Astrocyte of the cerebellum (primary cell): Measurements from ENCODE around the gene TMEM244.

ENCODE experiments used
- DNase-seq: peaks from one replicate; pipeline ENCODE4 v3.0.0-alpha.2; 2011; ENCODE audit warnings: low read depth
- H3K4me3 ChIP-seq: 2 replicates; pipeline ENCODE4 v1.5.1; 2011; ENCODE audit warnings: mild to moderate bottlenecking, low read depth, low read length, moderate library complexity
- CTCF ChIP-seq: IDR thresholded peaks from 2 replicates; pipeline ENCODE4 v1.5.1; 2012; ENCODE audit warnings: low read length, low read depth, moderate library complexity, mild to moderate bottlenecking; ENCODE audit errors: missing control alignments
- in situ Hi-C: cut with HindIII; loops from 2 replicates; pipeline ENCODE4 v1.10.0; 2017; ENCODE audit warnings: low sequenced_read_pairs

TMEM244 gene

DNA sequence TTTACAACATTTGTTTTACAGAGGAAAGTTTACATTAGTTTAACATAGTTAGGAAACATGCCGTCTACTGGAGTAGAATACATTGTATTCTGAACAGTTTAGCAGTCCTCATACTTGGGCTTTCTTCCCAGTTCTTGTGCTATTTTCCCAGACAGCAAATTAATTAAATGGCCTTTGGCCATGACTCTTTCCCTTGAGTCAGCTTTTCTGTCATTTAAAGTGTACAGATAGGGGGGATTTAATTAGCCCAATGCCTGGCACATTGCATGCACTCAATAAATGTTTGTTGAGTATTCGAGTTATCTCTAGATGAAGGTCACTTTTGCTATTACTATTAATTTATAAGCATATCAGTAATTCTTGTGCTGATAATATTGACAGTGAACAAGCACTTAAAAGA is 1.6 kb downstream of the TMEM244 start:
- TF ChIP-seq CTCF, result no peak
- no peak for DNase-seq
- no peak overlapping the region for H3K4me3 ChIP-seq
- in situ Hi-C loops, result no loop called here

GRCh38 chr6:129857838-129858237 is 3.3 kb downstream of the TMEM244 start:
- TF ChIP-seq CTCF, result no peak
- no peak overlapping the region for H3K4me3 ChIP-seq
- in situ Hi-C loops, result no loop called here
- no peak for DNase-seq

DNA sequence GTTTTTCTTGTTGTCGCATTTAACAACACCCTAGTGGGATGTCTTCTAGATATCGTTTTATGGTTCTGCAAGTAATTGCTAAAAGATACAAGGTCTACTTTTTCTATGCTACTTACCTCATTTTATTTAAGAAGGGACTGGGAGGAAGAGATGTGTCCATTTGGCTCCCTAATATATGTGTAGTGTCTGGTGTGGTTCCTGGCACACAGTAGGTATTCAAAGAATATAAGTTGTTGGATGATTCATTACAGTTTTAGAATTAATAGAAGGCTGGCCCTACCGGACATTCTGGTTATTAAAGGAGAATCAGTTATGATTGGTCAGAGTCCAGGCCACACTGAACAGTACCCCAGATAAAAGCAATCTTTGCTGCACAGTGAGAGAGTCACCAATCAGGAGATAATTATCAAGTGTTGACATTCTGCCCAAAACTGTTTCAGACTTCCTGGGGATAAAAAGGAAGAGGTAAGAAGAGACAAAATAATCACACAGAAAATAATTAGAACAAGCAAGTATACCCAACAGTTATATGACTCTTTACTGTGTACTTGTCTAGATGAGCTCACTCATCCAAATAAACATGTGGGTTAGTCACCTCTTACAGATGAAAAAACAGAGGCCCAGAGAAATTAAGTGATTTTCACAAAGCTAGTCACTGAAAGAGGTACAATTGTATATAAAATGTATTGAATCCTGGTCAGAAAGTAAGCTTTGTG is 7.0 kb downstream of the TMEM244 start:
- no peak for DNase-seq
- no peak overlapping the region for H3K4me3 ChIP-seq
- in situ Hi-C loops, result no loop called here
- TF ChIP-seq CTCF, result no peak

DNA sequence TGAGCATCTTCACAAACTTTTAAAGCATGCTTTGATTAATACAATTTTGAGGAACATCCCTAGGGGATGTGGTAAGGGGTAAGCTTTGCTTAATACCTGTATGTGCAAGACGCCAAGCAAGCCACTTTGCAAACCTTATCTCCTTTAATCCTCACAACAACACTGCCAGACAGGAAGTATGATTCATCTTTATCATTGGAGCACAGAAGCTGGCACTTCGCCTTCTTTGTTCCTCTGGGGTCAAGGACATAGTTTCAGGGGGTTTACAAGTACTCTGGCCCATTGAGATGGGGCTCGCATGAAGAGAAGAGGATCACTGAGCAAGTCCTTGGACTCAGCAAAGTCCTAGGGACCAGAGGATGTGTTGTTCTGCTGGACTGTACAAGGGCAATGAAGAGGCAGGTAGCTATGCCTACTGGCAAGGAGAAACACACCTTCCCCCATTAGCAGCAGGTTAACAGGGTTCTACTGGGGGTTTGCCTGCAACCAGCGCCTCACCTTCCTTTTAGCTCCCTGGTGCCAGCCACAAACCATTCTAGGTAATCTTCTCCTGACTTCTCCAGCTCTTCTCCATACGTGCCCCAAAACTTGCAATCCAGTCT is 8.8 kb downstream of the TMEM244 start:
- no peak for DNase-seq
- H3K4me3 ChIP-seq, result no peak overlapping the region
- TF ChIP-seq CTCF, result no peak
- in situ Hi-C loops, result no loop called here

GRCh38 chr6:129849456-129849855 is 11.7 kb downstream of the TMEM244 start:
- TF ChIP-seq CTCF, result no peak
- in situ Hi-C loops, result no loop called here
- H3K4me3 ChIP-seq, result no peak overlapping the region
- DNase-seq, result no peak

- in situ Hi-C loops, result no loop called here
- TF ChIP-seq CTCF, result no peak
- H3K4me3 ChIP-seq, result no peak overlapping the region
- DNase-seq, result no peak
Measured at GRCh38 chr6:129846761-129847160, 14.4 kb downstream of the TMEM244 start.

DNA sequence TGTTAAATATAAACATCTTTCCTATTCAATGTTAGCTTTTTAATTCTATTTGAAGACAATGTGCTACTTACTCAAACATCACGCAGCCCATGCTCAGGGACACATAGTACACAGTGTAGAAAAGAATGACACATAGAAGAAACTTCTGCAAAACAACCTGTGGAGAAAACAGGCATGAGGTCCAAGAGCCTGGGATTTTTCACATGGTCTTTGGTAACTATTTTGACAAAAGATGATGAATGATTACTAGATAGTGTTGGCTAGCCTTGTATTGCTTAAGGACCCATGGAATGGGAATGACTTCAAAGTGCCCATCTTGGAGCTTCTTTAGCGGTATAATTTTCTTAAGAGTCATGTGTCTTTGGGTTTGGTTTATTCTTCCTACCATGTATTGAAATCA is 15.4 kb downstream of the TMEM244 start:
- no peak for TF ChIP-seq CTCF
- in situ Hi-C loops, result no loop called here
- no peak for DNase-seq
- no peak overlapping the region for H3K4me3 ChIP-seq
